Breast epithelium (tissue), 3 donors: ENCODE results near the gene CETP.

Experiments used
- CTCF ChIP-seq, 3 donors: fragments of 450-650 bp; IDR thresholded peaks; one replicate each; pipeline ENCODE4 v1.5.1; 2016 to 2017; ENCODE audit warnings: antibody characterized with exemption in 3 of 3, mild to moderate bottlenecking in 3 of 3, moderate library complexity in 3 of 3
- POLR2AphosphoS5 ChIP-seq, 3 donors: sonication (generic); formaldehyde crosslinking; IDR thresholded peaks; one replicate each; pipeline ENCODE4 v1.6.1; 2017; ENCODE audit warnings: antibody characterized with exemption in 3 of 3

- TF ChIP-seq POLR2AphosphoS5 (IDR thresholded peaks at IDR 0.05) (no peak), CTCF (IDR thresholded peaks at IDR 0.05) (no peak)
Observed at GRCh38 chr16:56961386-56961785, 364 bp upstream of the CETP start.
